GM21367 (cell line): Measurements from ENCODE around the gene EDN2.

Experiments used
- ATAC-seq: cut with Tn5 transposase; IDR thresholded peaks from one replicate; pipeline ENCODE4 v1.9.1; 2021; ENCODE audit not compliant: unreplicated experiment

EDN2 gene

DNA sequence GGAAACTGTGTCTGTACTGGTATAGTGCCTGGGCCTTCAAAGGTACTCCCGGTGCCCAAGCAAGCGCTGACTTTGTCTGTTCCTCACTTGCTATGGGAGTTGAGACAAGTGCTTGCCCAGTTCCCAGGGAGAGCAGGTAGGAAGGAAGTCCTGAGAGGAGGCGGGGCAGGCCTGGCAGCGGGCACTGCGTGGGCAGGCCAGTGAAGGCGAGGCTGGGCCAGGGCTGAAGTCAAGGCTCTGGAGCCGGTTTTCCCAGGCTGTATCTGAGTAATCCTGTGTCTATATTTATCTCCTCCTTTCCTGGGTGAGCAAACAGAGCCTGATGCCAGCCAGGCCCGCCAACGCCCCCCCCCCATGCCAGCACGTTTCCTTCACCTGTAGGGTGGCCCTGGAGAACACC is 15.9 kb upstream of the EDN2 start:
- ATAC-seq, result no peak

DNA sequence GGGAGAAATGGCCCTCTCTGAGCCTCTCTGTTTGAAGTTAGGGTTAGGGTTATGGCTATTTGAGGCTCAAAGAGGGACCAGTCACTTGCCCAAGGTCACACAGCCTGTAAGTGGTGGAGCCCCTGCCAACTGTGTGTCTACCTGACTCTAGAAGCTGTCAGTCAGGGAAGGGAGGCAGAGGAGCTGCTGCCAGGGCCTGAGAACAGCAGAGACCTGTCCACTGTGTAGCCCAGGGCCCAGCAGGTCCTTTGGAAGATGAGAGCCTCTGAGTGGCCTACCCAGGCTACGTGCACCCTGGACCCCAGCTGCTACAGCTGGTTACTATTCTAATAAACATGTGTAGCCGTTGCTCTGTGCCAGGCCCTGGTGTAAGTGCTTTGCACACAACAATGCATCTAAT is 15.1 kb upstream of the EDN2 start:
- no peak for ATAC-seq

DNA sequence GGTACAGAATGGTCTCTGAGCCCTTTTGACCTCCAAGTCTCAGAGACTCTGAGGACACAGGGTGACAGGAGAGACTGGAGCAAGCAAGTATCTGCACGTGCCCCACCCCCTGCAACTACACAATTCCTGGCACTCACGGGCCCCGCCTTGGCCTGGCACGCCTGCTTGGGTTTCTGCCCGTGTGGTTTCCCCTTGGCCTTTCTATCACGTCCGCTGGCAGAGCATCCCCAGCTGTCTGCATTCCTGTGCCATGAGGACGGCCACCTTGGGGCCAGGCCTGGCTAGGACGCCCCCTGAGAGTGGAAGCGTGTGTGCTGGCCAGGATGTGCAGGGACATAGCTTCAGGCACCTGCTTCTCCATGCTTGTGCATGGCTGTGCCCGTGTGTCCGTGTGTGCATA is 14.3 kb upstream of the EDN2 start:
- no peak for ATAC-seq

DNA sequence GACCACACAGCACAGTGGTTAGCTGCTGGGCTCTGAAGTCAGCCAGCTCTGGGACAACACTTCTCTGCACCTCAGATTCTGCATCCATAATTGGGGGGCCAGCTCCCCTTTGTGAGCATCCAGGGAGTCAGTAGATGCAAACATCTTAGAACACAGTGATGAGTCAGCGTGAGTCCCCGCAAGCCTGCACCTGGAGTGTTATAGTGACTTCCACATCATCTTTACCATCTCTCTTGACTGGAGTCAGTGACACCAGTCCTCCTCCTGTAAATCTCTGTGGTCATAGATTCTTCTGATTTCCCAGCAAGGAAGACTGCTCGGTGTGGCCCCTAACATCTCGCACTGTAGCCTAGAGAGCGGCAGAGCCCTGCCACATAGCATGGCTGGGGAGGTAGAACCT is 13.9 kb upstream of the EDN2 start:
- no peak for ATAC-seq

DNA sequence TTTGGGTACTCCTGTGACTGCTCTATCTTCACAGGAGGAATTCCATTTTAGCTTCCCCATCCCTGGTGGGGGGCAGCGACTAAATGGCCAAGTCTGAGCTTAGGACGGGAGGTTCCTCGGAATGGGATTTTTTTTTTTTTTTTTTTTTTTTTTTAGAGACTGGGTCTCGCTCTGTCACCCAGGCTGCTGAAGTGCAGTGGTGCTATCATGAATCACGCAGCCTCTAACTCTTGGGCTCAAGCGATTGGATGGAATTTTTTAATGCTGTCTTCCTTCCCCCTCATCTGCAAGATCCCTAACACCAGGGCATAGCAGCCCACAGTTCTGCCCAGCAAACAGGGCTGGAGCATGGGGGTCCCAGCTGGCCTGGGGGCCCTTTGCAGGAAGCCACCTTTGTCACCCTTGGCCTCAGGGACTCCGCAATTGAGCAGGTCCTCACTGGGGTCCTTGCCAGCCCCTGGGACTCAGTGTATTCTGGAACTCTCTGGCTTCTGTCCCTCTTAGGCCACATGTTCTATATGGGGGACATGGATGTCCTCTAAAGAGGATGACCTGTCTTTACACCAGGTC is 13.1 kb upstream of the EDN2 start:
- ATAC-seq, result no peak

DNA sequence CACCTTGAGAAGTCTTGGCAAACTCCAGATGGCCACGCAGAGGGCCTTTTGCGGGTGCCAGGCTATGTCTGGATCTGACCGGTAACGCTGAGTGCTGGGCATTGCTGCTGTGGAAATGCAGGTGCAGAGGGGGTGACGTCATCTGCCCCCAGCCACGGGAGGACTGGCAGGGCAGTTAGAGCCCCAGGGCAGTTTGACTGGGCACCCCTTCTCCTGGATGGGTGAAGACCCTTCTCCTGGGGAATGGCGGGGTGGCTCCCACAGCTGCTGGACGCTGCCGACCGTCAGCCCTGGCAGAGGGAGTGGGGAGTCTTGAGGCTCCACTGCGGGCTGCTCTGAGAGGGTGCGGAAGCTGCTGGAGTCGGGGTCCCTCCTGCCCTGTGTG is 12.6 kb upstream of the EDN2 start:
- ATAC-seq, result no peak

DNA sequence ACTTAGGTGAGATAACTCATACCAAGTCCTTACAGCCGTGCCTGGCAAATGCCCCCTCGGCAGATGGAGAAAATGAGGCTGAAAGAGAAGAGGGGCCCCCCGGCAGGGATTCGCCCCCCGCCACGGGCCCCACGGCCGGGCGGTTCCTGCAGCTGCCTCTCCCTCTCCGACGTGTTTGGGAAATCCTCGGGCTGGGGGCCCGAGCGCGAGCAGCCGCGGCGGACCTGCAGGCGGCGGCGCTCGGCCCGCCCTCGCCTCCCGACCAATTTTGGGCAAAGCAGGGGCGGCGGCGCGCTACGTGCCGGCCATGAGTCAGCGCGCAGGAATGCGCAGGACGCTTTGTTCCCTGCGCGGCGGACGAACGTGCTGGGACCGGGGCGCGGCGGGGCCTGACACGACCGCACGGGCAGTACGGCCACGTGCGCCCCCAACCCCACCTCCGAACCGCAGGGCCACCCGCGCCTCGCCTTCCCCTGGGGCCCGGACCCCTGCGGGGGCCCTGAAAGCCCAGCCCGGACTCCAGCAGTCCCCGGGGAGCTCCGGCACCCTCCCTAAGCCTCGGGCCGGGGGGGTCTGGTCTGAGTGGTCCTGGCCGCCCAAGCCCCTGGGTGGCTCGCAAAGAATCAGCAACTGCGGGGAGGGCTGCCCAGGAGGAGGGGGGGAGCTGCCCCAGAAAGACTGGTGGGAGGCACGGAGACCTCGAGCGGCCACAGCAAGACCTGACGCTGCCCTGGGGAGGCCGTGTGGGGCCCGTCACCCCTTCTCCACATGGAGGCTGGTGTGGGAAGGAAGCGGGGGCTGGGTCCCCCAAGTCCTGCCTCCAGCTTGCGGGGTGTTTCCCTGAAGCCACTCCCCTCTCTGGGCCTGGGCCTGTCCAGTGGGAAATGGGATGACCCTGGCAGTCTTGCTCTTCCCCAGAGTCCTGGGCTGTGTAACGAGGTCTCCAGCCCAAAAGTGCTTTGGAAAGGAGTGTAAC is 11.9 kb upstream of the EDN2 start:
- no peak for ATAC-seq

DNA sequence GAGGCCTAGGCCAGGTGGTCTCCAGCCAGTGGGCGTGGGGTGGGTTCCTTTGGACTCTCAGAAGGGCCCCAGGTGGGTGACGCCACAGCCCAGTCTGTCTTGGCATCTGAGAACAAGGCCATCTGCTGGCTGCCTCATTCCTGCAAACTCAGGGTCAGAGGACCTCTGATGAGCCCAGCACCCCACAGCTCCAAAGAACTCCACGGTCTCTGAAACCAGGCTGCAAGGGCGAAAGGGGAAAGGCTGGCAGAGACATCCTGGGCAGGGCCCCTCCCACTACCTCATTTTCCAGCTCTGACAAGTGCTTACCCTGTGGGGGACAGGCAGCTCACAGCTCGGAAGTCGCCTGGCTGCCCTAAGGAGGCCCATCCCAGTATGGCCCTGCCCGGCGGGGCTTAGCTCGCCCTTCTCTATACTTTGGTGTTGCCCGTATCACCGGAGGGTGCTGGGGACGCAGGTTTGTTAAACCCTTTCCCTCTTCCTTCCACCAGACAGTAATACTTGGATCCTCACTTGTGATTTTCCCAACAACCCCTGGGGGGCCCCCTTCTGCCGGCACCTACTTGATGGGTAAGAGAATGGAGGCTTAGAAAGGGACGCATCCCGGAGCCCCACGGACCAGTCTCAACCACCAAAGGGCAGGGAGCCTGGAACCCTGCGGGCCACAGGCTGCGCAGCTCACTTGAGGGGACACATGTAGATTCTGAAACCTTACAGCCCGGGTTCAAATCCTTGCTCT is 10.9 kb upstream of the EDN2 start:
- no peak for ATAC-seq

DNA sequence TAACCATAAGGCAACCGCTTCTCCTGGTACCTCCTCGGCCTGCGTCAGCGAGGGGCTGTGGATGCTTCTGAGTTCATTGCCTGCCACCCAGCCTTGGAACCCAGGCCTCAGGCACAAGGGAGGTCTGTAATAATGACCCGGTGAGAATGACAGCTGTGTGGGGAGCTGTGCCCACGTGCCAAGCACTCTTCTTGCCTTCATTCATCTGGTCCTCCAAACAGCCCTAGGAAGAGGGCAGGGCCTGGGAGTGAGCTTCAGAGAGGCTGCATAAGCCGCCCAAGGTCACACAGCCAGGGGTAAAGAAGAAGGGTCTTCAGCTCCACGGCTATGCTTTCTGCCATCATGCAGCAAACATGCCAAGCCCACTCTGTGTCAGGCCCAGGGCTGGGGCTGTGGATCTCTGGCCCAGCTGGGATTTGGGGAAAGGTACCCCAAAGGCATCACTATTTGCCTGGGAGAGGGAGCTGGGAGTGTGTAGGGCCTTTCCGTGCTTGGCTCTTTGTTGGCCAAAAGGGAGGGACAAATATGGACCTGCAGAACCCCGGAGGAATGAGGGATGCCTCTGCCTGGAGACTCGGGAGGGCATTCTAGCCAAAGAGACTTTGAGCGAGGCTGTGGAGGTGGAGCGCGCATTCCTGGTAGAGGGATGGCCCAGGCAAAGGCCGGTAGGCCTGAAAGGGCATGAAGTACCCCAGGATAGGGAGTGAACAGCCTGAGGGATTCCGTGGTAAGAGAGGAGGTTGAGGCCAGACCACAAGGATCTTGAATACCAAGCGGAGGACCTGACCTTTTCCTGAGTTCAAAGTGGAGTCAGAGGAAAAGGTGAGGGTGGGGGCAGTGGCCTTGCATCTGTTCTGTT is 10.1 kb upstream of the EDN2 start:
- no peak for ATAC-seq

DNA sequence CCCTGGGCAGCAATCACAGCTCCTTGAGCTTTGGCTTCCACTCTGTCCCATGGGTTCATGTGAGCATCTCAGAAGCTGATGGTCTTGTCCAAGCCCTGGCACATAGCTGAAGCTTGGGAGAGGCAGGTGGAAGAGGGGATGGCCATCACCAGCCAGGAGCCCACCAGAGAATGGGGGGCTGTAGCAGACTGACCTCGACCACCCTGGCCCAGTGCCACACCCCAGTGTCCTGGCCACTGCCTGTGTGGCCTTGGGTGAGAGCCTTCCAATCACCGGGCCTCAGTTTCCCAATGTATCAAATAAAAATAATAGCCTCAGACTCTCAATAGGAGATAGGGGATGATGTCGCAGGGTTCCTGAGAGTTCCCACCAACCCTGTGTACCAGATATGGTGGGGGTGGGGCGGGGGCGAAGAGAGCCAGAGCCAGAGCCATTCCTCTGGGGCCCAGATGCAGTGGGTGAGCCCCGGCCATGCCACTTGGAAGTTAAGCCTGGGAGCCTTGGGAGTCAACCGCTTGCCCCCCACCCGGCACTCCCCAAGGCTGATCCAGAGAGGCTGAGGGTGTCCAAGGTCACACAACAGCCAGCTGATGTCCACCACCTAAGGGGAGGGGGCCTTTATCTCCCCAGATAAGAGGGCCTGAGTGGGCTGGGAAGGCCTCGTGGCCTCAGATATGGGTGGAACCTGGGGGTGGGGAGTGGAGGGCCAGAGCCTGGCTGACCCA is 9.3 kb upstream of the EDN2 start:
- no peak for ATAC-seq

DNA sequence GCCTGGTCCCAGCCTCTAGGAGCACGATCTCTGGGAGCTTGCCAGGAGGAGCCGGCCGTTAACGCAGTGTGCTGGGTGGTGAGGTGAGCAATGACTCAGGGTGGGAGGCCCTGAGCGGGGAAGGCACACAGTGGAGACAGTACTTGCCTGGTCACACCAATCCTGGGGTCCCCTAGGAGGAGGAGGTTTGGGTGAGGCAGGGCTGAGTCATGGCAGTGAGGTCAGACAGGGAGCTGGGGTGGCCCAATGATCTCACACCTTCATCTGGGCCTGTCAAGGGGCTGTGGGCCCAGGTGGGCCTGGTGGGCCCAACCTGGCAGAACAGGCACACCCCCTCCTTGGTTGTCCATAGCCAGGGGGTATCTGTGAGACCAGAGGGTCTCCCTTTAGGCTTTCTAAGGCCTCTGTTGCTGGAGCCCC is 8.6 kb upstream of the EDN2 start:
- ATAC-seq, result no peak

DNA sequence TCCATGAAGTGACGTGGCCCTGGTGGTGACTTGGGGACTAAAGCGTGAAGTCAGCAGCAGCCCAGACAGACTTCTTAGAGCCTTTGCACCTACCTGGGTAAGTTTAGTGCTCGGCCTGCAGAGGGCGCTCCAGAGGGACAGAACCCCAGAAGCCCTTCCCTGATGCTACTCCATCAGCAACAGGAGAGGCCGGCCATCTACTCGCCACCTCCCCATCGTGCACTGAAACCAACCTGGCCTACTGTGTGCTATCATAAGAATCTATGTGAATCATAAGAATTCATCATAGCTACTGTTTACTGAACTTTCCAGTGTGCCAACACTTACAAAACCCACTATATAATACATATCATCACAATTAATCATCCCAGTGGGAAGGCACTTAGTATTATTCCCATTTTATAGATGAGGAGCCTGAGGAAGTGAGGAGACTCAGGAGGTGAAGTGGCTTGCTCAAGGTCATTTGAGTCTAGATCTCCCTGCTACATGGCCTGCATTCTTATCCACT is 7.9 kb upstream of the EDN2 start:
- no peak for ATAC-seq

DNA sequence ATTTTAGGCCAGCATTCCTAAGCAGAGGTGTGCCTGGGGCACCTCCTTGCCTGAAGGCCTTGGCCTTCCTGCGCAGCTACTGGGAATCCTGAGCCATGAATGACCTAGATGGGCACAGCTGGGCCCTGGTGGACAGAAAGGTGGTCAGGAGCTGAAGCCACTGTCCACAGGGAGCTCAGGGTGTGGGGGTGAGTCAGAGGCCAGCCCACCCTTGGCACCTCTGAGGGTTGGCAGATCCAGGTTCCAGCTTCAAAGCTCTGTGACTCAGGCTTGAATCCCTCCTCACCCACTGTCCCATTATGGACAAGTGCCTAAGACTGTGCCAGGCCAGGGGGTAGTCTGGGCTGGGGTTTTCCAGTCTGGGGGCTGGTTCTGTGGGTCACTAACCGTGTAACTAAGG is 6.4 kb upstream of the EDN2 start:
- ATAC-seq, result no peak

DNA sequence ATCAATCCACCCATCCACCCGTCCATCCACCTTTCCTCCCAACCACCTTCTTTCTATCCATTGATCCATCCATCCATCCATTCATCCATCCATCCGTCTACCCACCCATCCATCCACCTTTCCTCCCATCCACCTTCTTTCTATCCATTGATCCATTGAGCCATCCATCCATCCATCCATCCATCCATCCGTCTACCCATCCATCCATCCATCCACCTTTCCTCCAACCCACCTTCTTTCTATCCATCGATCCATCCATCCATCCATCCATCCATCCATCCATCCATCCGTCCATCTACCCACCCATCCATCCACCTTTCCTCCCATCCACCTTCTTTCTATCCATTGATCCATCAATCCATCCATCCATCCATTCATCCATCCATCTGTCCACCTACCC is 5.1 kb upstream of the EDN2 start:
- no peak for ATAC-seq

DNA sequence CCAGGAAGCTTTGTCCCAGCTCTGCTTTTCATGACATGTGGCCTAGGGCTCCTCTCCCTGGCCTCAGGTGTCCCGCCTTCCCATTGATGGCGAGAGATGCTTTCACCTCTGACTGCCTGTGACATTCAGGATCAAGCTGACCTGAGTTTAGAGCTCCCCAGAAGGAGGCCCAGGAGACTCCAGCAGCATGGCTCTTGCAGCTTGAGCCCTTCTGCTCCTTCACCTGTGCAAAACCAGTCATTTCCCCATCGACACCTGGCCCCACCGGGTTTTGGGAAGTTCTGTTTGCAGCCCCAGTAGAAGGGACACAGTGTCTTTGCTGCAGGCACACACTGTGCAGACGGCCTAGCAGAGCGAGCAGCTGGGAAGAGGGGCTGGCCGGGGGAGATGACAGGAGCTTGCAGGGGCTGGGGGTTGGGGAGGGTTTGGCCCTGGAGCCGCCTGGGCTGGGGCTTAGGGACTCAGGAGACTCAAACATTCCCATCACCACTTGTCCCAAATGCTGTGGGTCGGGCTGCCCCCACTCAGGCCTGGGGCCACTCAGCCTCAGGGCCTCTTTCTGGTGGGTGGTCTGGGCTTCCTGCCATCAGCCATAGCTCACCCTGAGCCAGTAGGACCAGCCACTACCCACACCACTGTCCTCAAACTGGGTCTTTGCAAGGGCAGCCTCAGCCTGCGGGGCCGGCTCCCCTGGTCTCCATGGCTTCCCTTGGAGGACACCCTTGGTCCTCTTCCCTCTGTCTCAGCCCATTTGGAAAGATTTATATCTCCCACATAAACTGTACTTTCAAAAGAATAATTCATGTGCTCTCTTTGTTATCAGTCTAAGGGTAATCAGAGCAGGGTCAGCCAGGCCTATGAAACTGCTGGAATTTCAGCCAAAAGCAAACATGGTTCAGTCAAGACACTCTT is 3.8 kb upstream of the EDN2 start:
- ATAC-seq, result no peak

DNA sequence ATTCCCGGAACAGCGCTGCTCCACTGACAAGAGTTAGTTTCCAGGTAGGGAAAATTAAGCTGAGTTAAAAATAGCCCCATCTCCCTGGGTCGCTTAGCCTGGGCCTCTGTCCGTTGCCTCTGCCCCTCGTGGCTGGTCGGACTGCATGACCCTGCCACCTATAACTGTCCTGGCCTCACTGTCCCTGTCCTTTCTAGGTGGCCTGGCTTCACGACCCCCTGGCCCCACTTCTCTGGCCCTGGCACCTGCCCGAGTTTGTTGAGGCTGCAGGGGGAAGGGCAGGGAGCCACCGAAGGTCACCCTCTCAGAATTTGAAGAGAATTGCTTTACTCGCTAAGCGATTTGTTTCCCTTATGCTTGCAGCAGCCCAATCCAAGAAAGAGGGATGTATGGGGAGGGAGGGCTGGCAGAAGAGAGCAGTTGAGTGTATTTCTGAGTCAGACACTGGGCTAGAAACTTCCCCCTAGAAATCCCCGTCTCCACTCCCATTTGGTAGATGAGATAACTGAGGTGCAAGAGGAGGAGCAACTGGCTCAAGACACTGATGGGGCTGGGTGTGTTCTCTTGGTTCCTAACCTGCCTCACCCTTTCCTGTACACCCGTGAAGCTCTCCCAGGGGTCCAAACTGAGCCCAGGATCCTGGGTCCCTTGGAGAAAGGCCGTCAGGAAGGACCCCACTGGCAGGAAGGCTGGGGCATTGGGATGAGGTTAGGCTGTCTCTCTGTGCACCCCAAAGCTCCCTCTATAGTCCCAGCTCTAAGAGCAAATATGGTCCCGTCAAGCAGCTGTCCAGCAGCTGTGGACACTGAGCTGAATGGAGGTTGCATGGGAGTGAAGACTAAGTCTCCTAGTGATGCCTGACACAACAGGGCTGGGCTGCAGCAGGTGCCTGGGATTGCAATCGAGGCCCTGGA is 2.9 kb upstream of the EDN2 start:
- no peak for ATAC-seq

DNA sequence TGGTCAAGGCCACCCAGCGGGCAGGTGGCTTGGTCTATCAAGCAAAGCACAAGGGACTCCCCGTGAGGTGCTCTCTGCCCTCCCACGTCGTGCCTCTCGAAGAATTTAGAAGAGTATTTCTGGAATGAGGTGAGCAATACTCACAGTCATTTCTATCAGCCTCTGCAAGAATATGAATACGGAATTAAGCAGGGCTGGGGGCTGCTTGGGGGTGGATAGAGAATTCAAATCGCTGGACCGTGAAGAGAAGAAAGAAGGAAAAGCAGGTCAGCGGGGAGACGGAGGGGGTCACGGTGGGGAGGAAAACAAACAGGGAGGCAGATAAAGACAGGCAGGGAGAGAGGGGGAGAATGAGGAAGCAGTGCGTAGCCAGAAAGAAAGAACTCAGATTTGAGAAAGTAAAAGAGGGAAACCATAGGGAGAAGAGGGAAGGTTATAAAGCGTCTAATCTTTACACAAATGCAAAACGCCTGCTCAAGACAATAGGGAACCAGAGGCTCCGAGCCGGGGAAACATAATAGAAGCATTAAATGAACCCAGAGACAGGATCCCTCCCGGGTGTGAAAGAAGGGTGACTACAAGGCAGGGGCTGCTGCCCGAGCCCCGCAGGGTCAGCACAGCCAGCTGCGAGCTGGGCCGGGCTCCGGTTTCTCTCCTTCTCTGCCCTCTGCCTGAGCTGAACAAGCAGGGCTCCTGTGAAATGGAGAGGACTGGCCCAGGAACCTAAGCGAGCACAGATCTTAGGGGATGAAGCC is 2.1 kb upstream of the EDN2 start:
- ATAC-seq, result no peak

DNA sequence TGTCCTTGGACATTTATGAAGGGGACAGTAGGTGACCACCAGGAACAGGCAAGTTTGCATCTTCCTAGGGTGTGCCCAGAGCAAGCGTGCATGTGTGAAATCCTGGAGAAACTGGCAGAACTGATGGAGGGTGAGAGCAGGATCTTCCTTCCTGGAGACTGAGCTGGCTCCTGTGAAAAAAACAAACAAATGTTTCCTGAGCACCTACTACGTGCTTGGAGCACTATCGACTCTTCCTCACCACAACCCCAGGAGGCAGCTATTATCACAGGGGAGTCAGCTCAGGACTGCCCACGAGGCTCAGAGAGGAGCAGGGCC is 1.5 kb upstream of the EDN2 start:
- no peak for ATAC-seq
